ENCODE data around the gene SEC24D.

SEC24D gene

GRCh38 chr4:118776157-118776954 lies 59.6 kb downstream of the SEC24D start:
- in situ Hi-C loops (cut with HindIII; ENCODE audit: low sequenced_read_pairs), result no loop called here

GRCh38 chr4:118775405-118775804 lies 60.5 kb downstream of the SEC24D start:
- in situ Hi-C loops (cut with HindIII; ENCODE audit: low sequenced_read_pairs), result no loop called here

GRCh38 chr4:118774989-118775388 lies 60.9 kb downstream of the SEC24D start:
- in situ Hi-C loops (cut with HindIII; ENCODE audit: low sequenced_read_pairs), result no loop called here

GRCh38 chr4:118774321-118774720 lies 61.6 kb downstream of the SEC24D start:
- in situ Hi-C loops (cut with HindIII; ENCODE audit: low sequenced_read_pairs), result no loop called here

GRCh38 chr4:118773429-118773792 lies 62.5 kb downstream of the SEC24D start:
- in situ Hi-C loops (cut with HindIII; ENCODE audit: low sequenced_read_pairs), result no loop called here

- in situ Hi-C loops (cut with HindIII; ENCODE audit: low sequenced_read_pairs), result no loop called here
These were observed 63.0 kb downstream of the SEC24D start for GRCh38 chr4:118772767-118773428.

- in situ Hi-C loops (cut with HindIII; ENCODE audit: low sequenced_read_pairs), result no loop called here
These were observed 63.7 kb downstream of the SEC24D start for GRCh38 chr4:118772081-118772766.

GRCh38 chr4:118770741-118771187 lies 65.2 kb downstream of the SEC24D start:
- in situ Hi-C loops (cut with HindIII; ENCODE audit: low sequenced_read_pairs), result no loop called here

GRCh38 chr4:118769161-118769560 lies 66.8 kb downstream of the SEC24D start:
- in situ Hi-C loops (cut with HindIII; ENCODE audit: low sequenced_read_pairs), result no loop called here

GRCh38 chr4:118767109-118767508 lies 68.8 kb downstream of the SEC24D start:
- in situ Hi-C loops (cut with HindIII; ENCODE audit: low sequenced_read_pairs), result no loop called here

- in situ Hi-C loops (cut with HindIII; ENCODE audit: low sequenced_read_pairs), result no loop called here
These were observed 70.5 kb downstream of the SEC24D start for GRCh38 chr4:118765399-118765798.

- in situ Hi-C loops (cut with HindIII; ENCODE audit: low sequenced_read_pairs), result no loop called here
These were observed 73.0 kb downstream of the SEC24D start for GRCh38 chr4:118762730-118763477.

GRCh38 chr4:118762155-118762554 lies 73.8 kb downstream of the SEC24D start:
- in situ Hi-C loops (cut with HindIII; ENCODE audit: low sequenced_read_pairs), result no loop called here

- in situ Hi-C loops (cut with HindIII; ENCODE audit: low sequenced_read_pairs), result no loop called here
These were observed 74.4 kb downstream of the SEC24D start for GRCh38 chr4:118761397-118762016.

- in situ Hi-C loops (cut with HindIII; ENCODE audit: low sequenced_read_pairs), result no loop called here
These were observed 75.4 kb downstream of the SEC24D start for GRCh38 chr4:118760493-118760892.

GRCh38 chr4:118760092-118760491 lies 75.8 kb downstream of the SEC24D start:
- in situ Hi-C loops (cut with HindIII; ENCODE audit: low sequenced_read_pairs), result no loop called here

- in situ Hi-C loops (cut with HindIII; ENCODE audit: low sequenced_read_pairs), result no loop called here
These were observed 76.4 kb downstream of the SEC24D start for GRCh38 chr4:118759481-118759880.

GRCh38 chr4:118758293-118758692 lies 77.6 kb downstream of the SEC24D start:
- in situ Hi-C loops (cut with HindIII; ENCODE audit: low sequenced_read_pairs), result no loop called here

GRCh38 chr4:118757761-118758251 lies 78.1 kb downstream of the SEC24D start:
- in situ Hi-C loops (cut with HindIII; ENCODE audit: low sequenced_read_pairs), result no loop called here

GRCh38 chr4:118756958-118757357 lies 79.0 kb downstream of the SEC24D start:
- in situ Hi-C loops (cut with HindIII; ENCODE audit: low sequenced_read_pairs), result no loop called here

All from DLD1 (cell line).